ENCODE measurements around the gene SSC5D.
A peak's percentile ranks its signal among the peaks of the same experiment; 100 is the strongest.

SSC5D gene

GRCh38 chr19:55500368-55500952, 12.2 kb downstream of the SSC5D start:
- in situ Hi-C loops (cut with HindIII; ENCODE audit: low pct_ligation_motif_present, low sequenced_read_pairs): no loop called here
- DNase-seq: no peak
- no peak for TF ChIP-seq CTCF (IDR thresholded peaks at IDR 0.05; ENCODE audit: low read depth, low read length, missing control alignments)
- no peak overlapping the region for H3K27ac ChIP-seq
- H3K4me3 ChIP-seq (ENCODE audit: low read depth, low read length): no peak overlapping the region
- peaks cover 11% of the 10 kb centered on the region for H3K36me3 ChIP-seq (replicated peaks)
- H3K27me3 ChIP-seq (replicated peaks): no peaks in the 10 kb centered on the region

GRCh38 chr19:55502197-55502952, 14.1 kb downstream of the SSC5D start:
- in situ Hi-C loops (cut with HindIII; ENCODE audit: low pct_ligation_motif_present, low sequenced_read_pairs): no loop called here
- H3K27ac ChIP-seq: no peak overlapping the region
- no peak for TF ChIP-seq CTCF (IDR thresholded peaks at IDR 0.05; ENCODE audit: low read depth, low read length, missing control alignments)
- peaks cover 11% of the 10 kb centered on the region for H3K36me3 ChIP-seq (replicated peaks)
- no peaks in the 10 kb centered on the region for H3K27me3 ChIP-seq (replicated peaks)
- no peak for DNase-seq
- H3K4me3 ChIP-seq (ENCODE audit: low read depth, low read length): no peak overlapping the region

- no peak for DNase-seq
- Histone ChIP-seq H3K27ac (no peak overlapping the region), H3K4me3 (ENCODE audit: low read depth, low read length) (no peak overlapping the region), H3K36me3 (replicated peaks) (peaks cover 11% of the 10 kb centered on the region), H3K27me3 (replicated peaks) (no peaks in the 10 kb centered on the region)
- no peak for TF ChIP-seq CTCF (IDR thresholded peaks at IDR 0.05; ENCODE audit: low read depth, low read length, missing control alignments)
- in situ Hi-C loops (cut with HindIII; ENCODE audit: low pct_ligation_motif_present, low sequenced_read_pairs): no loop called here
Observed at GRCh38 chr19:55503157-55503501, 14.9 kb downstream of the SSC5D start.

GRCh38 chr19:55503502-55504251, 15.4 kb downstream of the SSC5D start:
- in situ Hi-C loops (cut with HindIII; ENCODE audit: low pct_ligation_motif_present, low sequenced_read_pairs): no loop called here
- Histone ChIP-seq H3K36me3 (replicated peaks) (peaks cover 11% of the 10 kb centered on the region), H3K27me3 (replicated peaks) (no peaks in the 10 kb centered on the region), H3K27ac (no peak overlapping the region), H3K4me3 (ENCODE audit: low read depth, low read length) (peak overlapping the region; percentile 51)
- TF ChIP-seq CTCF (IDR thresholded peaks at IDR 0.05; ENCODE audit: low read depth, low read length, missing control alignments): peak; percentile 93
- DNase-seq: peak; percentile 84

- no peak for DNase-seq
- in situ Hi-C loops (cut with HindIII; ENCODE audit: low pct_ligation_motif_present, low sequenced_read_pairs): no loop called here
- Histone ChIP-seq H3K4me3 (ENCODE audit: low read depth, low read length) (no peak overlapping the region), H3K36me3 (replicated peaks) (peaks cover 11% of the 10 kb centered on the region), H3K27ac (no peak overlapping the region), H3K27me3 (replicated peaks) (no peaks in the 10 kb centered on the region)
- TF ChIP-seq CTCF (IDR thresholded peaks at IDR 0.05; ENCODE audit: low read depth, low read length, missing control alignments): no peak
Observed at GRCh38 chr19:55504252-55504603, 16.0 kb downstream of the SSC5D start.
